Measurements from ENCODE around the gene DYNC1LI1. TPM values are rescaled to one million over a fixed set of nuclear protein-coding genes. Genes with fewer than 3 reads are reported as not detected.

DYNC1LI1 gene
- total RNA-seq, 1 experiment from 2014 or later: 30.1 TPM

DNA sequence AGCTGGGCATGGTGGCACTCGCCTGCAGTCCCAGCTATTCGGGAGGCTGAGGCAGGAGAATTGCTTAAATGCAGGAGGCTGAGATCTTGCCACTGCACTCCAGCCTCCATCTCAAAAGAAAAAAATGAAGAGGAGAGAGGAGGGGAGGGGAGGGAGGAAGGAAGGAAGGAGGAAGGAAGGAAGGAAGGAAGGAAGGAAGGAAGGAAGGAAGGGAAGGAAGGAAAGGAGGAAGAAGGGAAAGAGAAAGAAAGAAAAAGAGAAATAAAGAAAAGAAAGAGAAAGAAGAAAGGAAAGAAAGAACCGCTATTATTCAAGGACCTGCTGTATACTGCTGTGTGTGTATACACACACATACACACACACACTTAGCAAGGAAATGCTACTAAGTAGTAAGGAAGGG lies 35.6 kb upstream of the DYNC1LI1 start:
- TF ChIP-seq EZH2 (IDR thresholded peaks at IDR 0.05; ENCODE audit: low read depth): no peak
- TF ChIP-seq, protein P1, sequence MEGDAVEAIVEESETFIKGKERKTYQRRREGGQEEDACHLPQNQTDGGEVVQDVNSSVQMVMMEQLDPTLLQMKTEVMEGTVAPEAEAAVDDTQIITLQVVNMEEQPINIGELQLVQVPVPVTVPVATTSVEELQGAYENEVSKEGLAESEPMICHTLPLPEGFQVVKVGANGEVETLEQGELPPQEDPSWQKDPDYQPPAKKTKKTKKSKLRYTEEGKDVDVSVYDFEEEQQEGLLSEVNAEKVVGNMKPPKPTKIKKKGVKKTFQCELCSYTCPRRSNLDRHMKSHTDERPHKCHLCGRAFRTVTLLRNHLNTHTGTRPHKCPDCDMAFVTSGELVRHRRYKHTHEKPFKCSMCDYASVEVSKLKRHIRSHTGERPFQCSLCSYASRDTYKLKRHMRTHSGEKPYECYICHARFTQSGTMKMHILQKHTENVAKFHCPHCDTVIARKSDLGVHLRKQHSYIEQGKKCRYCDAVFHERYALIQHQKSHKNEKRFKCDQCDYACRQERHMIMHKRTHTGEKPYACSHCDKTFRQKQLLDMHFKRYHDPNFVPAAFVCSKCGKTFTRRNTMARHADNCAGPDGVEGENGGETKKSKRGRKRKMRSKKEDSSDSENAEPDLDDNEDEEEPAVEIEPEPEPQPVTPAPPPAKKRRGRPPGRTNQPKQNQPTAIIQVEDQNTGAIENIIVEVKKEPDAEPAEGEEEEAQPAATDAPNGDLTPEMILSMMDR (conservative IDR thresholded peaks at IDR 0.05): no peak
- intact Hi-C loops (cut with micrococcal nuclease; ENCODE audit: unreplicated experiment): no loop called here
- H3K4me1 ChIP-seq (replicated peaks; ENCODE audit: insufficient read depth): no peaks in the 10 kb centered on the region
- no peaks in the 10 kb centered on the region for H3F3A ChIP-seq (ENCODE audit: insufficient read depth, low read depth)
- H3K27me3 ChIP-seq (ENCODE audit: insufficient read depth, low read depth): no peaks in the 10 kb centered on the region
- H2AFZ ChIP-seq: no peak overlapping the region
- POLR2A ChIA-PET (ENCODE audit: unreplicated experiment): no interaction called here
- no peaks in the 10 kb centered on the region for H3K36me3 ChIP-seq (ENCODE audit: low read depth)
- H3K27ac ChIP-seq: no peak overlapping the region
- no peak overlapping the region for H3K4me3 ChIP-seq
- no peaks in the 10 kb centered on the region for H3K79me2 ChIP-seq (ENCODE audit: low read depth)
- no peak for DNase-seq
- H3K9me2 ChIP-seq (ENCODE audit: insufficient read depth): no peaks in the 10 kb centered on the region
- H4K20me1 ChIP-seq (ENCODE audit: insufficient read depth): no peaks in the 10 kb centered on the region
- no peaks in the 10 kb centered on the region for H3K9me3 ChIP-seq (ENCODE audit: insufficient read depth, low read depth)
- no TSS peak for BruUV-seq (replicated peaks)
- CTCF ChIA-PET: no interaction called here
- no peak overlapping the region for H3K4me2 ChIP-seq

DNA sequence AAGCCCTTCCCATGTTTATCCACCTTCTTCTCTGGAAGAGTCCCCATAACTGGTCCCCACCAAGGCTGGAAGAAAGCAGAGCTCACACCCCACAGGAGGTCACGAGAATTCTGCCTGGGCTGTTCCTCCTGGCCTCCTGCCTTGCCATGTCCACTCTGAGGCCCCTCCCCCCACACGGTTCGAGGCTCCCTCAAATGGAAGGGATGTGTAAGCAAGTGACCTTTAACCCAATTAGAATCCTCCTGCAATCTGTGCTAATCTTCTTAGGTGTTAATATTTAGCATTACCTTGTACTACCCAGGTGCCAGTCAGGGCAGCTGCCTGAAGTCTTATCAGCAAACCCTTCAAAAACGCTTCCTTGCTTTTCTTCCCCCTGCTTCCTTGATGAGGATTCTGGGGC lies 32.4 kb upstream of the DYNC1LI1 start:
- POLR2A ChIA-PET (ENCODE audit: unreplicated experiment): interaction anchor here (0.5 to 0.6 kb wide), 2 partner anchors 26 to 486 kb away, joined by 3 to 5 read pairs; no protein-coding TSS in a partner anchor
- Histone ChIP-seq H3K9me3 (ENCODE audit: insufficient read depth, low read depth) (no peaks in the 10 kb centered on the region), H3K36me3 (ENCODE audit: low read depth) (no peaks in the 10 kb centered on the region), H2AFZ (no peak overlapping the region), H3K27me3 (ENCODE audit: insufficient read depth, low read depth) (no peaks in the 10 kb centered on the region), H3K4me3 (no peak overlapping the region), H3K79me2 (ENCODE audit: low read depth) (no peaks in the 10 kb centered on the region), H3K9me2 (ENCODE audit: insufficient read depth) (no peaks in the 10 kb centered on the region), H4K20me1 (ENCODE audit: insufficient read depth) (no peaks in the 10 kb centered on the region), H3K4me1 (replicated peaks; ENCODE audit: insufficient read depth) (no peaks in the 10 kb centered on the region), H3F3A (ENCODE audit: insufficient read depth, low read depth) (no peaks in the 10 kb centered on the region), H3K4me2 (no peak overlapping the region), H3K27ac (no peak overlapping the region)
- no TSS peak for BruUV-seq (replicated peaks)
- DNase-seq: no peak
- CTCF ChIA-PET: no interaction called here
- intact Hi-C loops (cut with micrococcal nuclease; ENCODE audit: unreplicated experiment): no loop called here
- TF ChIP-seq, protein P1 (conservative IDR thresholded peaks at IDR 0.05): no peak
- no peak for TF ChIP-seq EZH2 (IDR thresholded peaks at IDR 0.05; ENCODE audit: low read depth)

DNA sequence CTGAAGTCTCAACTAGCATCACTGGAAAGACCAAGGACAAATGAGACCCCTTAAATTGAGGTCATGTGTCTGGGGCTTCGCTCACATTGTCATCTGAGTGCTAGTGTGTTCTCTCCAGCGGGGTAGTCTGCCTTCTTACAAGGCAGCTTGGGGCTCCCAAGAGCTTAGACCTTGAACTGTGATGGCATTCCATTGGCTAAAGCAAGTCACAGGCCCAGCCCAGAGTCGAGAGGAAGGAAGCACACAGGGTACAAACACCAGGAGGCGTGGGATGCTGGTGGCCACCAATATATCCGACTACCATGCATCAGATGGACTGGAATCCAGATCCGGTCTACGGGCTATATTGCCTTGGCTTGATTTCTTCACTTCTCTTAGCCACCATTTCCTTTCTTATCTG lies 31.5 kb upstream of the DYNC1LI1 start:
- Histone ChIP-seq H3K79me2 (ENCODE audit: low read depth) (no peaks in the 10 kb centered on the region), H4K20me1 (ENCODE audit: insufficient read depth) (no peaks in the 10 kb centered on the region), H3K27me3 (ENCODE audit: insufficient read depth, low read depth) (no peaks in the 10 kb centered on the region), H3K9me3 (ENCODE audit: insufficient read depth, low read depth) (no peaks in the 10 kb centered on the region), H3K4me1 (replicated peaks; ENCODE audit: insufficient read depth) (no peaks in the 10 kb centered on the region), H3K4me3 (no peak overlapping the region), H3K4me2 (no peak overlapping the region), H3K27ac (no peak overlapping the region), H3K9me2 (ENCODE audit: insufficient read depth) (no peaks in the 10 kb centered on the region), H3F3A (ENCODE audit: insufficient read depth, low read depth) (no peaks in the 10 kb centered on the region), H2AFZ (no peak overlapping the region), H3K36me3 (ENCODE audit: low read depth) (no peaks in the 10 kb centered on the region)
- TF ChIP-seq EZH2 (IDR thresholded peaks at IDR 0.05; ENCODE audit: low read depth): no peak
- TF ChIP-seq, protein P1 (conservative IDR thresholded peaks at IDR 0.05): no peak
- intact Hi-C loops (cut with micrococcal nuclease; ENCODE audit: unreplicated experiment): no loop called here
- ChIA-PET CTCF (interaction anchor here (0.6 kb wide), 1 partner anchor 94 kb away, joined by 4 read pairs; no protein-coding TSS in a partner anchor), POLR2A (ENCODE audit: unreplicated experiment) (no interaction called here)
- BruUV-seq (replicated peaks): no TSS peak
- no peak for DNase-seq
